Measurements from ENCODE around the gene PRSS23.
"Not testable (repeated sequence)": the region's sequence is repeated elsewhere in the genome, so short reads cannot be mapped to it uniquely, and the experiment has no call there.

Gene PRSS23

GRCh38 chr11:86765203-86765602, 35.1 kb upstream of the PRSS23 start:
- H3K4me3 ChIP-seq (ENCODE audit: low read depth, low read length) = no peak overlapping the region
- no peak for DNase-seq (ENCODE audit: low read depth)
- no peak for TF ChIP-seq CTCF (IDR thresholded peaks at IDR 0.05; ENCODE audit: control insufficient read depth, extremely low read depth, insufficient read depth)

- no peak overlapping the region for H3K4me3 ChIP-seq (ENCODE audit: low read depth, low read length)
- no peak for TF ChIP-seq CTCF (IDR thresholded peaks at IDR 0.05; ENCODE audit: control insufficient read depth, extremely low read depth, insufficient read depth)
- DNase-seq (ENCODE audit: low read depth) = no peak
These were observed 34.5 kb upstream of the PRSS23 start for GRCh38 chr11:86765878-86766277.

GRCh38 chr11:86769219-86769618, 31.1 kb upstream of the PRSS23 start:
- no peak overlapping the region for H3K4me3 ChIP-seq (ENCODE audit: low read depth, low read length)
- no peak for DNase-seq (ENCODE audit: low read depth)
- no peak for TF ChIP-seq CTCF (IDR thresholded peaks at IDR 0.05; ENCODE audit: control insufficient read depth, extremely low read depth, insufficient read depth)

- DNase-seq (ENCODE audit: low read depth); H3K4me3 ChIP-seq (ENCODE audit: low read depth, low read length): not testable (repeated sequence)
These were observed 29.8 kb upstream of the PRSS23 start for GRCh38 chr11:86770473-86771027.

GRCh38 chr11:86772999-86773398, 27.3 kb upstream of the PRSS23 start:
- no peak for TF ChIP-seq CTCF (IDR thresholded peaks at IDR 0.05; ENCODE audit: control insufficient read depth, extremely low read depth, insufficient read depth)
- DNase-seq (ENCODE audit: low read depth) = no peak

GRCh38 chr11:86773513-86774252, 26.7 kb upstream of the PRSS23 start:
- no peak for TF ChIP-seq CTCF (IDR thresholded peaks at IDR 0.05; ENCODE audit: control insufficient read depth, extremely low read depth, insufficient read depth)
- no peak for DNase-seq (ENCODE audit: low read depth)
- H3K4me3 ChIP-seq (ENCODE audit: low read depth, low read length) = no peak overlapping the region

More at GRCh38 chr11:86772999-86773398, 27.3 kb upstream of the PRSS23 start:
- no peak overlapping the region for H3K4me3 ChIP-seq (ENCODE audit: low read depth, low read length)

- no peak overlapping the region for H3K4me3 ChIP-seq (ENCODE audit: low read depth, low read length)
- no peak for TF ChIP-seq CTCF (IDR thresholded peaks at IDR 0.05; ENCODE audit: control insufficient read depth, extremely low read depth, insufficient read depth)
- no peak for DNase-seq (ENCODE audit: low read depth)
These were observed 25.9 kb upstream of the PRSS23 start for GRCh38 chr11:86774417-86774816.
